Adrenal gland (tissue), 5 donors: ENCODE results near the gene SMARCD2.

Experiments used
- CTCF ChIP-seq, 6 experiments: fragments of 450-650 bp in 4 of 6; fragments of 200-600 bp in 2 of 6; sonication (generic) in 1 of 6; IDR thresholded peaks; 1 replicate in 5 of 6; 2 replicates in 1 of 6; pipeline versions ENCODE4 v1.5.1 to v1.8.0; 2016 to 2021; ENCODE audit warnings: antibody characterized with exemption in 6 of 6, mild to moderate bottlenecking in 2 of 6, moderate library complexity in 1 of 6
- POLR2A ChIP-seq, 2 donors: fragments of 450-650 bp; IDR thresholded peaks; one replicate each; pipeline ENCODE4 v1.6.1; 2017; ENCODE audit warnings: antibody characterized with exemption in 2 of 2, mild to moderate bottlenecking in 2 of 2, moderate library complexity in 1 of 2
- donor health status: DM: no; HTN: no; CAD: no.

GRCh38 chr17:63880706-63881105 is 38.2 kb upstream of the SMARCD2 start:
- TF ChIP-seq CTCF (IDR thresholded peaks at IDR 0.05) = no peak
- TF ChIP-seq POLR2A (IDR thresholded peaks at IDR 0.05) = no peak
